Kidney epithelial cell (primary cell): ENCODE measurements around the gene CDK17. TPM values are rescaled to one million over a fixed set of nuclear protein-coding genes. Genes with fewer than 3 reads are reported as not detected.

Experiments used
- DNase-seq: peaks from one replicate; pipeline ENCODE4 v3.0.0-alpha.2; 2010; ENCODE audit warnings: low read depth
- H3K27me3 ChIP-seq: 2 replicates; pipeline ENCODE4 v1.6.0; 2011; ENCODE audit warnings: low read length; ENCODE audit not compliant: control insufficient read depth, insufficient read depth
- H3K36me3 ChIP-seq: 2 replicates; pipeline ENCODE4 v1.5.1; 2011; ENCODE audit warnings: low read length; ENCODE audit not compliant: control insufficient read depth, insufficient read depth
- H3K4me3 ChIP-seq: 2 replicates; pipeline ENCODE4 v1.5.1; 2011; ENCODE audit warnings: low read depth, mild to moderate bottlenecking, control low read depth, low read length
- total RNA-seq: library from RNA; depleted of rRNA; stranded (reverse); fragments of >200 nt; gene quantifications from 2 replicates; pipeline ENCODE4 v1.2.3, GENCODE V29; 2015
- TF ChIP-seq, protein P1 (sequence below): IDR thresholded peaks from 2 replicates; pipeline ENCODE4 v1.5.1; 2011; ENCODE audit warnings: mild to moderate bottlenecking, moderate library complexity, low read length, control low read depth, inconsistent platforms; ENCODE audit not compliant: insufficient read depth, poor library complexity, severe bottlenecking

CDK17 gene
- total RNA-seq, 1 donor from 2014 or later: 46.4 TPM

DNA sequence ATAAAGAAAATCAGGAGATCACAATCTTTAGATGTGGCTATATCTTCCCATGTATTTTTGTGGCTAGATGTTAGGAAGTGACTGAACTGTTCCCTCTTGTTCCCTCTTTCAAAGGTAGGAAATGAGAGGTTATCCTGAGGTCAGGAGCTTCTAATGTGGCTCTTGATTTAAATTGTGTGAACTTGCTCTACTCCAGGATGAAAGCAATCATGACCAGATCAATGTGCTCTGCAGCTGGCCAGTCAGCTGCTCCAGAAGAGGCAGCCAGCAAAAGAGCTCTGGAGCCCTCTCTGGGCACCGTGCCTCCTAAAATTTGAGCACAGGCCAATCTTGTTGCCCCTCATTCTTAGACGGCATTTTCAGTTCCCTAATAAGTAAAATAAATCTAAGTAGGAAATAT lies 32.0 kb downstream of the CDK17 start:
- no peak overlapping the region for H3K4me3 ChIP-seq
- DNase-seq: no peak
- no peaks in the 10 kb centered on the region for H3K27me3 ChIP-seq
- TF ChIP-seq, protein P1, sequence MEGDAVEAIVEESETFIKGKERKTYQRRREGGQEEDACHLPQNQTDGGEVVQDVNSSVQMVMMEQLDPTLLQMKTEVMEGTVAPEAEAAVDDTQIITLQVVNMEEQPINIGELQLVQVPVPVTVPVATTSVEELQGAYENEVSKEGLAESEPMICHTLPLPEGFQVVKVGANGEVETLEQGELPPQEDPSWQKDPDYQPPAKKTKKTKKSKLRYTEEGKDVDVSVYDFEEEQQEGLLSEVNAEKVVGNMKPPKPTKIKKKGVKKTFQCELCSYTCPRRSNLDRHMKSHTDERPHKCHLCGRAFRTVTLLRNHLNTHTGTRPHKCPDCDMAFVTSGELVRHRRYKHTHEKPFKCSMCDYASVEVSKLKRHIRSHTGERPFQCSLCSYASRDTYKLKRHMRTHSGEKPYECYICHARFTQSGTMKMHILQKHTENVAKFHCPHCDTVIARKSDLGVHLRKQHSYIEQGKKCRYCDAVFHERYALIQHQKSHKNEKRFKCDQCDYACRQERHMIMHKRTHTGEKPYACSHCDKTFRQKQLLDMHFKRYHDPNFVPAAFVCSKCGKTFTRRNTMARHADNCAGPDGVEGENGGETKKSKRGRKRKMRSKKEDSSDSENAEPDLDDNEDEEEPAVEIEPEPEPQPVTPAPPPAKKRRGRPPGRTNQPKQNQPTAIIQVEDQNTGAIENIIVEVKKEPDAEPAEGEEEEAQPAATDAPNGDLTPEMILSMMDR: no peak
- no peaks in the 10 kb centered on the region for H3K36me3 ChIP-seq

DNA sequence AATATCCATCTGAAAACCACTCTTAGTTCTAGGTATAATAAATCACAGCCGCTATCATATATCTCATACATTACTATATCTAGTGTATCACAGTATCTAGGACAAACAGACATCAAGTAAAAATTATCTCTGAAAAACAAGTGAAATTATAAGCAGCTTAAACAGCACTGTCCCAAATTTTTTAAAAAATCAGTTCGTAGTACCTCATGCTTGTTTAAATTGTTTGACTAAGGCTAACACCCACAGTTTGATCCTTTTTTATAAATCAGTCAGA lies 33.9 kb downstream of the CDK17 start:
- no peaks in the 10 kb centered on the region for H3K27me3 ChIP-seq
- DNase-seq: no peak
- H3K36me3 ChIP-seq: no peaks in the 10 kb centered on the region
- no peak overlapping the region for H3K4me3 ChIP-seq
- TF ChIP-seq, protein P1: no peak

DNA sequence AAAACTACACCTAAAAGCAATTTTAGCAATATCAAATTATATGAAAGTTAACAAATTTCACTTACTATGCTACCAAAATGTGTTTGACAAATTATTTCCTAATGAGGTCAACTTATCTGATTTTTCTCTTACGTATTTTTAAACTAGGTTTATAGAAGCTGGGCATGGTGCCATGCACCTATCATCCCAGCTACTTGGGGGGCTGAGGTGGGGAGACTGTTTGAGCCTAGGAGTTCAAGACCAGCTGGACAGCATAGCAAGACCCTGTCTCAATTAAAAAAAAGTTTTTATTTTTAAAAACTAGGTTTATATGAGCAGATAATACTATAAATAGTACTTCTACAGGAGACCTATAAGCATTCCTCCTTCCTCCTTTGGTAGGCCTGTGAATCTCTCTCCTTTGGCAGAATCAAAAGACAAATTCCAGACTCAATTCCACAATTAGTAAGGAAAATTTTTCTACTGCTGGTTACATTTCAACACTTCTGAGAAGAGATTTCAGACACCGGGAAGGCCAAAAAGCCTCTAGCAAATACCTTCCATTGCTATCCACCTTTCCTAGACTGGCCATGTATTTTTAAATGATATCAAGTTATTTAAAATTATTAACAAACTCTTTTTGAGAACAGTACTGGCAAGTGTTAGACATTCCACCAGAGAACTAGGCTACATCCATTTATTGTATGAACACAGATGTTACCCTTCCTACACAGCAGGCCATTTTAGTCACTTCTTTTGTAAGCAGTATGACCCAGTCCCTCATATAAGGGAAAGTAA lies 34.4 kb downstream of the CDK17 start:
- no peak for DNase-seq
- Histone ChIP-seq H3K4me3 (no peak overlapping the region), H3K27me3 (no peaks in the 10 kb centered on the region), H3K36me3 (no peaks in the 10 kb centered on the region)
- TF ChIP-seq, protein P1: no peak

DNA sequence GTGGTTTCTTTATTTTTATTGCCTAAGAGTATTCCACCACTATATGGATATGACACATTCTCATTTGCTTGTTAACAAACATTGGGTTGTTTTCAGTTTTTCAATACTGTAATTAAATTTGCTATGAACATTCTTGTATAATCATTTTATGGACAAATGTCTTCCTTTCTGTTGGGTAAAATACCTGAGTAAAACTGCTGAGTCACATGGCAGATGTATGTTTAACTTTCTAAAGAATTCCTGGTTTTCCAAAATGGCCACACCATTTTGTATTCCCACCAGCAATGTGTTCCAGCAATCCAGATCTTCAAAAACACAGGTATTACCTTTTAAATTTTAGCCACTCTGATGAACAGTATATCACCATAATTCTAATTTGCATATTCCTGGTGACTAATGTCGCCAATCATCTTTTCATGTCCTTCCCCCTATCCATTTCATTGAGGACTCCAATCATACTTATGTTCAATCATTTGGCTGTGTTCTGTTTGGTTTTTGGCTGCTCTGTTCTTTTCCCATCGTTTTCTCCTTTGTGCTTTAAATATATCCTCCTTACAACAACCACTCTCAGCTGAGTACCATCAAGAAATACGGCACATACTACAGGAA lies 36.0 kb downstream of the CDK17 start:
- Histone ChIP-seq H3K27me3 (no peaks in the 10 kb centered on the region), H3K36me3 (no peaks in the 10 kb centered on the region), H3K4me3 (no peak overlapping the region)
- no peak for DNase-seq
- TF ChIP-seq, protein P1: no peak

DNA sequence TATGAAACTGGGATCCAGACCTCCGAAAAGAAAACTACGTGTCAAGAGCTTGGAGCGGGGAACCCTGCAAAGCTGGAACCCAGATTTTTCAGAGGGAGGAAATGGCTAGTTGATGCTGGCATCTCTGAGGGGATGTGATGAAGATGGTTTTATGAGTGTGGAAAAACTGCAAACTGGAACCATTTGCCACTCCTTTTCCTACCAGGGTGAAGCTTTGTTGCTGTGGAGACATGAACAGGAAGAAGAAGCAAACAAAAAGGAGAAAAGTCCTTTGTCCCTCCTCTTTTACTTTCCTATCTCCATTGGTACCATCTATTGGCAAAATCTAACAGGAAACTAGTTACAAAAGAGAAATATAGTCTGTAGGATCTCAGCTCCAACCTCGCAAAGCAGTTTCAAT lies 39.2 kb downstream of the CDK17 start:
- DNase-seq: no peak
- Histone ChIP-seq H3K27me3 (no peaks in the 10 kb centered on the region), H3K4me3 (no peak overlapping the region), H3K36me3 (no peaks in the 10 kb centered on the region)
- TF ChIP-seq, protein P1: no peak

DNA sequence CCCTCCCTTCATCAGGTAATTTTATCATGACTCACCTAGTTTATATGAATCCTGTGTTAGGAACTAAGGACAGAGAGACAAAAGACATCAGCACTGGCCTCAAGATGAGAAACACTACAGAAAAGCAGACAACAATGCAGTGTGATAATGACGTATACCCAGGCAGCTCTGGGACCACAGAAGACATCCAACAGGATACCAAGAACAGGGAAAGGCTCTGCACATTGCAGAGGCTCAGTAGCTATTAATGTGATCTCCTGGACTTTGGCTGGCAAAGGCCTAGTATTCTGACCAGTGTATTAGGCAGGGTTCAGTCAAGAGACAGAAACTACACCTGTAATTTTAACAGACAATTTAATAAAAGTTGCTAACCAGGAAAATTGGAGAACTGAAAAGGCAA lies 39.7 kb downstream of the CDK17 start:
- Histone ChIP-seq H3K36me3 (no peaks in the 10 kb centered on the region), H3K27me3 (no peaks in the 10 kb centered on the region), H3K4me3 (no peak overlapping the region)
- TF ChIP-seq, protein P1: no peak
- no peak for DNase-seq
